Coronary artery (tissue), 2 donors: Measurements from ENCODE around the gene LDHD.
"Not testable (repeated sequence)": the region's sequence is repeated elsewhere in the genome, so short reads cannot be mapped to it uniquely, and the experiment has no call there.

ENCODE experiments used
- DNase-seq: peaks from one replicate; pipeline ENCODE4 v3.0.0-alpha.2; 2017; ENCODE audit warnings: low spot score
- H3K27ac ChIP-seq, 2 donors: fragments of 200-600 bp; sonication (generic); one replicate each; pipeline ENCODE4 v1.5.1; 2016 to 2019
- H3K4me3 ChIP-seq: fragments of 200-600 bp; sonication (generic); 2 replicates; pipeline ENCODE4 v1.5.1; 2016; ENCODE audit warnings: mild to moderate bottlenecking, moderate library complexity
- TF ChIP-seq, protein P1 (sequence below): fragments of 200-600 bp; sonication (generic); IDR thresholded peaks from one replicate; pipeline ENCODE4 v1.5.1; 2019; ENCODE audit warnings: antibody characterized with exemption

The LDHD gene

DNA sequence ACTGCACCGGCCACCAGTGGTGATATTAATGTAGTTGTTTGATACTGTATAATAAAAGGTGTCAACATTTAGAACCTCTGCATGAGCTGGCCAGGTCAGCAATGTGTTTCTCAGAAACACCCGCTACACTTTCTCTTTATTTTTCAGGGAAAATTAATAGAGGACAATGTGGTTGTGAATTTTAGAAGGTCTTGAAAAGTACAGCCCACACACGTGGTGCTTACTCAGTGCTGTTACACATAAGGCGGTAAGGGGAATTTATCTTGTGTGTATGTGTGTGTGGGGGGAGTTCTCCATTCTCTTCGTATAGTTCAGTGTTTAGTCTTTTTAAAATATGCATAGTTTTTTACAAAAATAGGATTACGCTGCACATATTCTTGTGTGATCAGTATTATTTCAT lies 27.4 kb upstream of the LDHD start:
- Histone ChIP-seq H3K27ac (no peak overlapping the region), H3K4me3 (no peak overlapping the region)
- DNase-seq: no peak
- TF ChIP-seq, protein P1, sequence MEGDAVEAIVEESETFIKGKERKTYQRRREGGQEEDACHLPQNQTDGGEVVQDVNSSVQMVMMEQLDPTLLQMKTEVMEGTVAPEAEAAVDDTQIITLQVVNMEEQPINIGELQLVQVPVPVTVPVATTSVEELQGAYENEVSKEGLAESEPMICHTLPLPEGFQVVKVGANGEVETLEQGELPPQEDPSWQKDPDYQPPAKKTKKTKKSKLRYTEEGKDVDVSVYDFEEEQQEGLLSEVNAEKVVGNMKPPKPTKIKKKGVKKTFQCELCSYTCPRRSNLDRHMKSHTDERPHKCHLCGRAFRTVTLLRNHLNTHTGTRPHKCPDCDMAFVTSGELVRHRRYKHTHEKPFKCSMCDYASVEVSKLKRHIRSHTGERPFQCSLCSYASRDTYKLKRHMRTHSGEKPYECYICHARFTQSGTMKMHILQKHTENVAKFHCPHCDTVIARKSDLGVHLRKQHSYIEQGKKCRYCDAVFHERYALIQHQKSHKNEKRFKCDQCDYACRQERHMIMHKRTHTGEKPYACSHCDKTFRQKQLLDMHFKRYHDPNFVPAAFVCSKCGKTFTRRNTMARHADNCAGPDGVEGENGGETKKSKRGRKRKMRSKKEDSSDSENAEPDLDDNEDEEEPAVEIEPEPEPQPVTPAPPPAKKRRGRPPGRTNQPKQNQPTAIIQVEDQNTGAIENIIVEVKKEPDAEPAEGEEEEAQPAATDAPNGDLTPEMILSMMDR: no peak

GRCh38 chr16:75139498-75139897 lies 22.9 kb upstream of the LDHD start:
- TF ChIP-seq, protein P1: no peak
- no peak for DNase-seq
- no peak overlapping the region for H3K27ac ChIP-seq

GRCh38 chr16:75138636-75139035 lies 22.1 kb upstream of the LDHD start:
- no peak for DNase-seq
- H3K4me3 ChIP-seq: no peak overlapping the region
- TF ChIP-seq, protein P1: no peak
- no peak overlapping the region for H3K27ac ChIP-seq

More at GRCh38 chr16:75139498-75139897, 22.9 kb upstream of the LDHD start:
- no peak overlapping the region for H3K4me3 ChIP-seq

GRCh38 chr16:75138233-75138632 lies 21.7 kb upstream of the LDHD start:
- no peak overlapping the region for H3K27ac ChIP-seq
- no peak overlapping the region for H3K4me3 ChIP-seq
- DNase-seq: no peak
- TF ChIP-seq, protein P1: no peak

DNA sequence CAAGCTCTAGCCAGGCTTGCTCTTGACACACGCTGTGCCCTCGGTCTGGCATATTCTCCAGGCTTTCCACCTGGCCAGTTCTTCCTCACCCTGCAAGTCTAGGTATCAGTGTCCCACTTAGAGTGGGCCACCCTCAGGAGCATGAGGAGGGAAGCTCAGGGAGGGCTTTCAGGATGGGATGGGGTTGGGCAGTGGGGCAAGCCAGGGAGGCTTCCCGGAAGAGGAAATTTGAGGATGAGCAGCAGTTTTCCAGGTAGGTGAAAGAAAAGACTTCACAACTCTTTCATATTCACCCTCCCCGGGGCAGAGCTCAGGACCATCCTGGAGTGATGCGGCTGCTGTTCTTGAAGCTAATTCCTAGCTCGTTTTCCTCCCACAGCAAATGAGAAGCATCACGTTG lies 14.5 kb upstream of the LDHD start:
- Histone ChIP-seq H3K27ac (no peak overlapping the region), H3K4me3 (no peak overlapping the region)
- TF ChIP-seq, protein P1: no peak
- peak; percentile 29 for DNase-seq

- H3K4me3 ChIP-seq: no peak overlapping the region
- no peak overlapping the region for H3K27ac ChIP-seq
- DNase-seq: peak; percentile 29
- TF ChIP-seq, protein P1: no peak
These were observed 13.7 kb upstream of the LDHD start for GRCh38 chr16:75130150-75130771.

- DNase-seq: peak; percentile 8
- H3K27ac ChIP-seq, H3K4me3 ChIP-seq: not testable (repeated sequence)
These were observed 13.0 kb upstream of the LDHD start for GRCh38 chr16:75129421-75130149.
